Lower lobe of right lung (tissue), 2 donors: ENCODE results near the gene MIDN. TPM values are rescaled to one million over a fixed set of nuclear protein-coding genes. Genes with fewer than 3 reads are reported as not detected.
A peak's percentile ranks its signal among the peaks of the same experiment; 100 is the strongest.

Experiments used
- ATAC-seq, 2 donors: fragments of 200-7000 bp; cut with Tn5 transposase; one replicate each; pipeline ENCODE4 v1.9.1; 2020 to 2022; ENCODE audit warnings: mild to moderate bottlenecking in 2 of 2, moderate library complexity in 2 of 2
- DNase-seq: peaks from one replicate; pipeline ENCODE4 v3.0.0-alpha.2; 2020
- H3K27ac ChIP-seq: fragments of 200-600 bp; one replicate; pipeline ENCODE4 v1.8.0; 2022
- H3K27me3 ChIP-seq: fragments of 200-600 bp; one replicate; pipeline ENCODE4 v1.8.0; 2022; ENCODE audit warnings: low read depth
- H3K36me3 ChIP-seq: fragments of 200-600 bp; one replicate; pipeline ENCODE4 v1.8.0; 2022; ENCODE audit warnings: mild to moderate bottlenecking
- H3K4me1 ChIP-seq: fragments of 200-600 bp; one replicate; pipeline ENCODE4 v1.8.0; 2022
- H3K4me3 ChIP-seq: fragments of 200-600 bp; one replicate; pipeline ENCODE4 v1.8.0; 2022; ENCODE audit warnings: mild to moderate bottlenecking
- H3K9me3 ChIP-seq: fragments of 200-600 bp; one replicate; pipeline ENCODE4 v1.8.0; 2022
- intact Hi-C: fragments of 100-400 bp; cut with DNase I; formaldehyde crosslinking; loops from one replicate; pipeline ENCODE4 v1.11.0; 2022
- total RNA-seq: library from RNA; stranded (reverse); fragmentation: NEBNext Ultra II Directional; extraction: Animal tissue kit (Norgen Biotek cat#: 25700); gene quantifications from one replicate; pipeline ENCODE4 v1.2.1, GENCODE V29; 2021
- TF ChIP-seq, protein P1 (sequence below): fragments of 200-600 bp; IDR thresholded peaks from one replicate; pipeline ENCODE4 v1.8.0; 2022; ENCODE audit warnings: antibody characterized with exemption, mild to moderate bottlenecking
- donor health status: DM: no; HTN: yes; CAD: no; lungs with severe emphysema.

Gene MIDN
- total RNA-seq, 1 donor from 2014 or later = 76.3 TPM

DNA sequence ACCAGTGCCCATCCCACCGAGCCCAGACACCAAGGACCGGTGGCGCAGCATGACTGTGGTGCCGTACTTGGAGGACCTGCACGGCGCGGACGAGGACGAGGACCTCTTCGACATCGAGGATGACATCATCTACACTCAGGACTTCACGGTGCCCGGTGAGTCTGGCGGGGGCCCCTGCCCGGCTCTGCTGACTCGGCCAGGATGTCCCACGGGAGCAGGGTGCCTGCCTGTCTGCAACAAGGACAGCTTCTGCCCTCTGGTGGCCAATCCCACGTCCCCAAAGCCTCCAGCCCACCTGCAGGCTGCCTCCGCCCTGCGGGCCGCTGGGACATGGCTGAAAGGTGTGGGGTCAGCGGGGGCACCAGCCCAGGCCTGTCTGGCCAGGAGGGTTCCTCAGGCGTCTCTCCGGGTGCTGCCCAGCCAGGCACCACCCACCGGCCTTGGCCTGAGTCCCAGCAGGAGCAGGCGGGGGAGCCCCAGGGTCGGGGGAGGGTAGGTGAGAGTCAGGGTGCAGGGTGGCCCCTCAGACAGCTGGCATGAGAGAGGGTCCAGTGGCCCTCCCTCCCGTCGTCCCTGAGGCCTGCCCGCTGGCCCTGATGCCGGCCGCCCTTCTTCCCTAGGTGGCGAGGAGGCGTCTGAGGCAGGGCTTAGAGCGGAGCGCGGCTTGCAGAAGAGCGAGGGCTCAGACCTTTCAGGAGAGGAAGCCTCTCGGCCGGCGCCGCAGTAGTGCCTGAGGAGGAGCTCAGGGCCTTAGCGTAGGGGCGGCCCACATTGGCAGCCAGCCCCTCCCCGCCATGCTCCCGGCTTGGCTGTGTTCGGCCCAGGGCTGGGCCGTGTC is 25.1 kb upstream of the MIDN start:
- intact Hi-C loops = no loop called here
- DNase-seq (no peak), ATAC-seq (no peak)
- Histone ChIP-seq H3K9me3 (no peaks in the 10 kb centered on the region), H3K27me3 (no peaks in the 10 kb centered on the region), H3K4me3 (no peak overlapping the region), H3K27ac (no peak overlapping the region), H3K4me1 (peaks cover 6% of the 10 kb centered on the region), H3K36me3 (peaks cover 85% of the 10 kb centered on the region)
- TF ChIP-seq, protein P1, sequence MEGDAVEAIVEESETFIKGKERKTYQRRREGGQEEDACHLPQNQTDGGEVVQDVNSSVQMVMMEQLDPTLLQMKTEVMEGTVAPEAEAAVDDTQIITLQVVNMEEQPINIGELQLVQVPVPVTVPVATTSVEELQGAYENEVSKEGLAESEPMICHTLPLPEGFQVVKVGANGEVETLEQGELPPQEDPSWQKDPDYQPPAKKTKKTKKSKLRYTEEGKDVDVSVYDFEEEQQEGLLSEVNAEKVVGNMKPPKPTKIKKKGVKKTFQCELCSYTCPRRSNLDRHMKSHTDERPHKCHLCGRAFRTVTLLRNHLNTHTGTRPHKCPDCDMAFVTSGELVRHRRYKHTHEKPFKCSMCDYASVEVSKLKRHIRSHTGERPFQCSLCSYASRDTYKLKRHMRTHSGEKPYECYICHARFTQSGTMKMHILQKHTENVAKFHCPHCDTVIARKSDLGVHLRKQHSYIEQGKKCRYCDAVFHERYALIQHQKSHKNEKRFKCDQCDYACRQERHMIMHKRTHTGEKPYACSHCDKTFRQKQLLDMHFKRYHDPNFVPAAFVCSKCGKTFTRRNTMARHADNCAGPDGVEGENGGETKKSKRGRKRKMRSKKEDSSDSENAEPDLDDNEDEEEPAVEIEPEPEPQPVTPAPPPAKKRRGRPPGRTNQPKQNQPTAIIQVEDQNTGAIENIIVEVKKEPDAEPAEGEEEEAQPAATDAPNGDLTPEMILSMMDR = peak; percentile 28

DNA sequence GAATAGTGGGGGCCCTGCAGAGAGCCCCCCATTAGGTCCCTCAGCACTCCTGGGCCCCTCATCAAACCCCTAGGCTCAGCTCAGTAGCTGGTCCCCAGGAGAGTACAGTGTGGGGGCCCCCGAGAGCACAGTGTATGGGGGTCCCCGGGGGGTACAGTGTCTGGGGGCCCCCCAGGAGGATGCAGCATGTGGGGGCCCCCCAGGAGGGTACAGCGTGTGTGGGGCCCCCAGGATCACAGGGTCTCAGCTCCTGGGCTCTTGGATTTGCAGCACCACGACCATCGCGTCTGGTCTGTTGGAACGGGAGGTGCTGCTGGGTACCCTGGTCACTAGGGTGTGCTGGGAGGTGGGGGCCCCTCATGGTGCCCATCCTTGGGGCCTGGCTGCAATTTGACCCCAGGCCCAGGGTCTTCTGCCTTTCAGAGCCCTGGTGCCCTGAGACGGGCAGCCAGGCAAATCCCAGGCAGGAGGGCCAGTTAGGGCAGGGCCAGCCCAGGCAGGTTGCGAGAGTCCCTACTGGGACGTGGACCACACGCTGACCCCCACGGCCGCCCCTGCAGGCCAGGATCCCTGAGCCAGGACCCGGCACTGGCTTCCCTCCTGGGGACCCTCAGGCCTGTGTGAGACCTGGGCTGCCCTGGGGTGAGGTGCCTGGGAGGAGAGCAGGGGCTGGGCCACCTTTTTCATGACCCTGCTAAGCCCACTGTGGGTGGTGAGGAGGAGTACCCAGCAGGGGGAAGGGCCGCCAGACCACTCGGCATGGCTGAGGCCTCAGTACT is 24.1 kb upstream of the MIDN start:
- H3K36me3 ChIP-seq = peaks cover 85% of the 10 kb centered on the region
- TF ChIP-seq, protein P1 = no peak

DNA sequence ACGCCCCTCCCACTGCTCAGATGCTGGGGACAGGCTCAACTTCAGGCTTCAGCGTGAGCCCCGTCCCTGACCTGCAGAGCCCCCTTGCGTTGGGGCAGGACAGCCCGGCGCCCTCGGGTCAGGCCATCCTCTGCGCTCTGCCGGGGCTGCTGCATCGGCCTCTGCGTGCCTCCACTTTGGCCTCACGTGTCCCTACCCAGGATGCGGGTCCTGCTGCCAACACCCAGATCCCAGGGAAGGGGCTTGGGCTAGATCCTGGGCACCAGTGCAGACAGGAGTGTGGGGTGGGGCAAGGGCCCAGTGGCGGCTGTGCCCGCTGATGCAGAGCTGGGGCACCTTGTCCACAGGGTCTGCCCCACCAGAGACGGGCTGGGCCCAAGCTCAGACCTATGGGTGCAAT is 23.5 kb upstream of the MIDN start:
- peaks cover 84% of the 10 kb centered on the region for H3K36me3 ChIP-seq
- TF ChIP-seq, protein P1 = no peak
- H3K4me1 ChIP-seq = peaks cover 6% of the 10 kb centered on the region
- DNase-seq (no peak), ATAC-seq (no peak)
- no peaks in the 10 kb centered on the region for H3K9me3 ChIP-seq
- no peak overlapping the region for H3K27ac ChIP-seq
- no peak overlapping the region for H3K4me3 ChIP-seq
- no peaks in the 10 kb centered on the region for H3K27me3 ChIP-seq
- intact Hi-C loops = no loop called here

More for the DNA sequence above, 24.1 kb upstream of the MIDN start:
- H3K27ac ChIP-seq = no peak overlapping the region
- intact Hi-C loops = no loop called here
- H3K9me3 ChIP-seq = no peaks in the 10 kb centered on the region
- ATAC-seq (no peak), DNase-seq (no peak)
- peaks cover 6% of the 10 kb centered on the region for H3K4me1 ChIP-seq
- H3K27me3 ChIP-seq = no peaks in the 10 kb centered on the region
- no peak overlapping the region for H3K4me3 ChIP-seq

DNA sequence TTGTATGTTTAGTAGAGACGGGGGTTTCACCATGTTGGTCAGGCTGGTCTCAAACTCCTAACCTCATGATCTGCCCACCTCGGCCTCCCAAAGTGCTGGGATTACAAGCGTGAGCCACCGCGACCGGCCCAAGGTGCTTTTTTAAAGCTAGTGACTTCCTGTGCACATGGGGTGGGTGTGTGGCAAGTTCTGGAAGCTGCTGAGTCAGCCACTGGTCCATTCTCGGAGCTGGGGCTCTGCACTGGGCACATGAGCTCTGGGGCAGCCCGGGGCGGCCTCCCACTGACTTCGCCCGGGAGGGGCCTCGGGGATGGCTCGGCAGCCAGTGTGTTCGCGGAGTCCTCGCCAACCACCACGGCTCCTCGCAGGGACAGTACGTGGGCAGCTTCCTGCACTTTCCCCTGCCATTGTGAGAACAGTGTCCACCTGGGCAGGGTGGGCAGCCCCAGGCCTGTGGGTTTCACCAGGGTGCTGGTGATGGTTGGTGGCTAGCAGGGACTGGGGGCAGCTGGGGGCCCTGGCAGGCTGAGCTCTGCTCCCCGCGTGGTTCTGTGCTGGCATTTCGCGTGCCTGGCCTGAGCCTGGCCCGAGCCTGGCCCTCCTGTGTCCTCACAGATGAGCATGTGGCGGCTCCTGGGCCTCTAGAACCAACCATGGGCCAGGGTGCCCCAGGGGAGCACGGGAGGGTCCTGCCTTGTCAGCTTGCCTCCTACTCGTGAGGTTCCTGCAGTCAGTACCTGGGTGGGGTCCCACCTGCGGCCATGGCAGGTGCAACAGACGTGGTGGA is 22.8 kb upstream of the MIDN start:
- H3K9me3 ChIP-seq = no peaks in the 10 kb centered on the region
- intact Hi-C loops = no loop called here
- H3K36me3 ChIP-seq = peaks cover 76% of the 10 kb centered on the region
- peaks cover 6% of the 10 kb centered on the region for H3K4me1 ChIP-seq
- no peaks in the 10 kb centered on the region for H3K27me3 ChIP-seq
- no peak overlapping the region for H3K27ac ChIP-seq
- DNase-seq (no peak), ATAC-seq (no peak)
- TF ChIP-seq, protein P1 = no peak
- H3K4me3 ChIP-seq = no peak overlapping the region

DNA sequence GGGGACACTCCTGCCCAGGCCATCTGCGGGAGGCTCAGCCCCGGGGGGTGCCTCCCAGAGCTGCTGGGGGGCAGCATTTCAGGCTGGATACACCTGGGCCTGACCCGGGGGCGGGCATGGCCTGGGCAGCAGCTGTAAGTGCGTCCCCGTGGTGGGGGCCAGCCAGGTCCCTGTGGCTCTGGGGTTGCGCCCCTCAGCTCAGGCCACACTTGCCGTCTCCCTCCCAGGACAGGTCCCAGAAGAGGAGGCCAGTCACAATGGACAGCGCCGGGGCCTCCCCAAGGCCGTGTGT is 22.2 kb upstream of the MIDN start:
- Histone ChIP-seq H3K27me3 (no peaks in the 10 kb centered on the region), H3K9me3 (no peaks in the 10 kb centered on the region), H3K4me1 (peaks cover 6% of the 10 kb centered on the region), H3K27ac (no peak overlapping the region), H3K36me3 (peaks cover 71% of the 10 kb centered on the region), H3K4me3 (no peak overlapping the region)
- DNase-seq (no peak), ATAC-seq (no peak)
- TF ChIP-seq, protein P1 = no peak
- intact Hi-C loops = no loop called here
